Activated T-cell treated with anti-CD3 and anti-CD28 coated beads, Interleukin-2, amount 50 U/mL, for 4 hours (primary cell): ENCODE measurements around the gene RPS6KL1. TPM values are rescaled to one million over a fixed set of nuclear protein-coding genes. Genes with fewer than 3 reads are reported as not detected.

Source experiments
- ATAC-seq, 2 donors: fragments of 200-7000 bp; cut with Tn5 transposase; one replicate each; pipeline ENCODE4 v1.10.0; 2021
- DNase-seq: peaks from one replicate; pipeline ENCODE4 v3.0.0-alpha.2; 2020
- H3K27me3 Mint-ChIP-seq: one replicate; pipeline ENCODE4 v1.8.0; 2021; ENCODE audit warnings: low read depth, mixed read lengths
- H3K36me3 Mint-ChIP-seq: one replicate; pipeline ENCODE4 v1.8.0; 2022; ENCODE audit warnings: mixed read lengths; ENCODE audit not compliant: insufficient read depth
- H3K4me1 Mint-ChIP-seq: one replicate; pipeline ENCODE4 v1.8.0; 2021; ENCODE audit warnings: low read depth, mixed read lengths
- H3K4me3 Mint-ChIP-seq: one replicate; pipeline ENCODE4 v1.8.0; 2021; ENCODE audit warnings: mild to moderate bottlenecking, moderate library complexity, mixed read lengths
- H3K9me3 Mint-ChIP-seq: one replicate; pipeline ENCODE4 v1.8.0; 2021; ENCODE audit warnings: mixed read lengths
- total RNA-seq, 3 donors: library from RNA; stranded (reverse); gene quantifications; one replicate each; pipeline ENCODE4 v1.2.1, GENCODE V29; 2021

Gene RPS6KL1
- 10 to 100 TPM; 13.2 to 20.7 (median 17.3) TPM for total RNA-seq

DNA sequence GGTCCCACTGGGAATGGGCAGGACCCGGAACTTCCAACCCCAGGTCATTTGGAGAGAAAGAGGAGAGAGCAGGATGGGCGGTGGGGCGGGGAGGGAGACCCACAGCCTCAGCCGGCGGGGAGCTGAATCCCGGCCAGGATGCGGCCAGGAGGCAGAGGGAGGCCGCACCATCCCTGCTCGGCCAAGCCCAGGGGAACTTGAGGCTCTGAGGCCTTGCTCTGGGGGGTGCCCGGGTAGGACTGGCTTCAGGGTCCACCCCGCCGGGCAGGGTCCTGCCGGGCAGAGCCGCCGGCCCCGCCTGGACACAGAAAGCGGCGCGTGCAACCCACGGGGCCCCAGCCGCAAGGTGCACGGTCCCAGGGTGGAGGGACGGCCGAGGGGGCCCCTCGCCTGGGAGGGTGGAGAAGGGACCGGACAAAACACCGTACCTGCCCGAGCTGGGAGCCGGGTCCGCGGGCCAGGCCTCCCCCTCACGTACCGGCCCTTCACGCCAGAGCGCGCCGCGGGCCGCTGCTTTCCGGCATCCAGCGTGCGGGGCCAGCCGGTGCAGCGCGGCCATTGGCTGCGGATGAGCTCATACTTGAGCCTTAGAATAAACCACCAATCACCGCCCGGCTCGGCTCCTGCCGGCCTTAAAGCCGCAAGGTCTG is at the start of gene RPS6KL1:
TSS of gene RPS6KL1 (minus strand) at position 509 of the 650 bp plus-strand sequence. CDS start 1,719 bp downstream, outside the sequence.
- DNase-seq: peak; percentile 43
- peaks cover 6% of the 10 kb centered on the region for H3K4me1 Mint-ChIP-seq
- peak; percentile 99 to 100 for ATAC-seq
- no peaks in the 10 kb centered on the region for H3K36me3 Mint-ChIP-seq
- no peaks in the 10 kb centered on the region for H3K9me3 Mint-ChIP-seq
- peak within 1 kb of the TSS; percentile 78 for H3K4me3 Mint-ChIP-seq
- H3K27me3 Mint-ChIP-seq: peaks cover 6% of the 10 kb centered on the region

GRCh38 chr14:74968811-74969210 is 45.8 kb upstream of the RPS6KL1 start:
- no peaks in the 10 kb centered on the region for H3K27me3 Mint-ChIP-seq
- H3K4me3 Mint-ChIP-seq: no peak overlapping the region
- H3K4me1 Mint-ChIP-seq: no peaks in the 10 kb centered on the region
- no peak for ATAC-seq
- H3K36me3 Mint-ChIP-seq: no peaks in the 10 kb centered on the region
- H3K9me3 Mint-ChIP-seq: no peaks in the 10 kb centered on the region
- no peak for DNase-seq

GRCh38 chr14:74965486-74966153 is 42.6 kb upstream of the RPS6KL1 start:
- peaks cover 4% of the 10 kb centered on the region for H3K27me3 Mint-ChIP-seq
- no peak overlapping the region for H3K4me3 Mint-ChIP-seq
- H3K4me1 Mint-ChIP-seq: no peaks in the 10 kb centered on the region
- no peaks in the 10 kb centered on the region for H3K9me3 Mint-ChIP-seq
- DNase-seq (no peak), ATAC-seq (no peak)
- H3K36me3 Mint-ChIP-seq: no peaks in the 10 kb centered on the region

- no peak for DNase-seq
- peaks cover 4% of the 10 kb centered on the region for H3K27me3 Mint-ChIP-seq
- H3K9me3 Mint-ChIP-seq: no peaks in the 10 kb centered on the region
- no peak for ATAC-seq
- H3K4me1 Mint-ChIP-seq: no peaks in the 10 kb centered on the region
- H3K36me3 Mint-ChIP-seq: no peaks in the 10 kb centered on the region
- H3K4me3 Mint-ChIP-seq: no peak overlapping the region
Measured at GRCh38 chr14:74964787-74965485, 41.9 kb upstream of the RPS6KL1 start.

DNA sequence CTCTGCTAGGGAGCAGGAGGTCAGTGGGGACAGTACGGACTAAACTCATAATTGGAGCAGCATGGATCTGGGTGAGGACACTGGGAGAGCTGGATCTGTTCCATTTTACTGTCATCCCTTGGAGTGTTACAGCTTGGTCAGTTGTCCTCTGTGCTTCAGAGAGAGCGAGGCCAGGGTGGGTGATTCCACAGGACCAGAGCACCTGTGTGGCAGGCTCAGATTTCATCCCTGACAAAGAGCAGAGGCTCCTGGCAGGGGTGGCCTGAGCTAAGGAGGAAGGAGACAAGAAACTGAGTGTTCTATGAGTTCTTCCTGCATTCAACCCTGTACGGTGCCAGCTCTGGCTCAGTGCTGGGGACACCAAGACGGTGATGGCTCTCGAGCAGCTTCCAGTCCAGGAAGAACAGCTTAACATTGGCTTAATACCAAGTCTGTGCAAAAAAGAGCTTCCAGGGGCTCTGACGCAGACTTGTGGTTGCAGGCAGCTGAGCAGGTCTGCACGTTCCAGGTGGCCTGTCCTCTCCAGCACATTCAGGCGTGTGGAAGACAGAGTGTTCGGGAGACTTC is 40.7 kb upstream of the RPS6KL1 start:
- ATAC-seq: no peak
- no peaks in the 10 kb centered on the region for H3K4me1 Mint-ChIP-seq
- no peaks in the 10 kb centered on the region for H3K9me3 Mint-ChIP-seq
- no peaks in the 10 kb centered on the region for H3K36me3 Mint-ChIP-seq
- H3K4me3 Mint-ChIP-seq: no peak overlapping the region
- DNase-seq: no peak
- H3K27me3 Mint-ChIP-seq: peaks cover 4% of the 10 kb centered on the region

- no peak for ATAC-seq
- Mint-ChIP-seq H3K4me1 (no peaks in the 10 kb centered on the region), H3K9me3 (no peaks in the 10 kb centered on the region), H3K27me3 (peaks cover 4% of the 10 kb centered on the region), H3K4me3 (no peak overlapping the region), H3K36me3 (no peaks in the 10 kb centered on the region)
- DNase-seq: no peak
Measured at GRCh38 chr14:74963178-74963704, 40.2 kb upstream of the RPS6KL1 start.

DNA sequence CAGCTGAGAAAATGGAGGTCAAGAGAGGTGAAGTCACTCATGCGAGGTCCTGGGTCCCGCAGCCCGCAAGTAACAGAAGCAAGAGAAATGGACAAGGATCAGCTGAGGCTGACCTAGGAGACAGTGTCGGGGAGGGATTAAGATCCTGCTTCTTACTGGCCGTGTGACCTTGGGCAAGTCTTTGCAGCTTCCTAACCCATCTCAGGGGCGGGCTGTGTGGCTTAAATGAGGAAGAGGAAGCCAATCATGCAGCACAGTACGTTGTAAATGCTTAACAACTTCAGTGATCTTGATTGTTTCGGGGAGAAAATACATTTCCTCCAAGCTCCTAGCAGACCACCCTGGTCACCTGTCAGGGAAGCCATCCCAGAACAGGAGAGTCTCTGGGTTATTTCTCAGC is 39.4 kb upstream of the RPS6KL1 start:
- ATAC-seq: no peak
- H3K4me1 Mint-ChIP-seq: no peaks in the 10 kb centered on the region
- DNase-seq: no peak
- H3K36me3 Mint-ChIP-seq: no peaks in the 10 kb centered on the region
- H3K4me3 Mint-ChIP-seq: no peak overlapping the region
- peaks cover 4% of the 10 kb centered on the region for H3K27me3 Mint-ChIP-seq
- H3K9me3 Mint-ChIP-seq: no peaks in the 10 kb centered on the region

GRCh38 chr14:74962046-74962445 is 39.0 kb upstream of the RPS6KL1 start:
- peaks cover 4% of the 10 kb centered on the region for H3K27me3 Mint-ChIP-seq
- H3K4me1 Mint-ChIP-seq: no peaks in the 10 kb centered on the region
- DNase-seq: no peak
- ATAC-seq: no peak
- no peaks in the 10 kb centered on the region for H3K9me3 Mint-ChIP-seq
- no peaks in the 10 kb centered on the region for H3K36me3 Mint-ChIP-seq
- no peak overlapping the region for H3K4me3 Mint-ChIP-seq

GRCh38 chr14:74961238-74961911 is 38.3 kb upstream of the RPS6KL1 start:
- Mint-ChIP-seq H3K27me3 (peaks cover 5% of the 10 kb centered on the region), H3K4me3 (no peak overlapping the region), H3K9me3 (no peaks in the 10 kb centered on the region), H3K36me3 (no peaks in the 10 kb centered on the region), H3K4me1 (no peaks in the 10 kb centered on the region)
- DNase-seq (no peak), ATAC-seq (no peak)

DNA sequence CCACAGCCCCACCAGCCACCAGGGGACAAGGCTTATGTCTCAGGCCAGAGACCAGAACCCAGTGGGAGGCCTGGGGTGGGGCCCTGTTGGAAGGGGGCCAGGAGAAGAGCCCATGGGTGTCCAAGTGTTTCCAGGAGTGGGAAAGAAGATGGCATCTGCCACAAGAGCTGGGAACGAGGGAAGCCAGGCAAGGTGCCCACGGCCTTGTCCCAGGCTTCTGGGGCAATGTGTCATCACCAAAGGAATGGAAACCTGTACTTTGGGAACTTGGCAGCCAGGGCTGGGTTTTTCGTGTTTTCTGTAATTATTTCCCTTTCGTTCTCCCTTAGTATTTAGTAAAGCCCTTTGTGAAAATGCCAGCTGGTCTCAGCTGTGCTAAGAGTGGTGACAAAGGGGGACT is 37.7 kb upstream of the RPS6KL1 start:
- Mint-ChIP-seq H3K4me1 (no peaks in the 10 kb centered on the region), H3K4me3 (no peak overlapping the region), H3K9me3 (no peaks in the 10 kb centered on the region), H3K36me3 (no peaks in the 10 kb centered on the region), H3K27me3 (peaks cover 5% of the 10 kb centered on the region)
- DNase-seq: no peak
- no peak for ATAC-seq

- Mint-ChIP-seq H3K9me3 (no peaks in the 10 kb centered on the region), H3K4me1 (no peaks in the 10 kb centered on the region), H3K4me3 (no peak overlapping the region), H3K27me3 (peaks cover 5% of the 10 kb centered on the region), H3K36me3 (no peaks in the 10 kb centered on the region)
- no peak for ATAC-seq
- DNase-seq: no peak
Measured at GRCh38 chr14:74959596-74960180, 36.6 kb upstream of the RPS6KL1 start.

GRCh38 chr14:74956280-74957072 is 33.4 kb upstream of the RPS6KL1 start:
- no peaks in the 10 kb centered on the region for H3K9me3 Mint-ChIP-seq
- no peaks in the 10 kb centered on the region for H3K36me3 Mint-ChIP-seq
- ATAC-seq (no peak), DNase-seq (no peak)
- no peaks in the 10 kb centered on the region for H3K4me1 Mint-ChIP-seq
- H3K27me3 Mint-ChIP-seq: peaks cover 8% of the 10 kb centered on the region
- H3K4me3 Mint-ChIP-seq: no peak overlapping the region

DNA sequence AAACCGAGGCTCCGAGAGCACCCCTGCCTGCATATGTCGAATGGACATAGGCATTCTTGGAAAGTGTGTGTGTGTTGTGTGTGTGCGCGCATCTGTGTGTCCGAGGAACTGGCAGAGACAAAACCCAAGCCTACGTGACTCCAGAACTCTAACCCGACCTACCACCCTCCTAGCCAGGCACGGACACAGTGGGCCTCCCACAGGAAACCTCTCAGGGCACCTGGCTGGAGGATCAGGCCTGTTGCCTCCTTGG is 32.9 kb upstream of the RPS6KL1 start:
- H3K36me3 Mint-ChIP-seq: no peaks in the 10 kb centered on the region
- H3K9me3 Mint-ChIP-seq: no peaks in the 10 kb centered on the region
- peaks cover 8% of the 10 kb centered on the region for H3K27me3 Mint-ChIP-seq
- DNase-seq: no peak
- H3K4me3 Mint-ChIP-seq: peak overlapping the region; percentile 22
- no peak for ATAC-seq
- no peaks in the 10 kb centered on the region for H3K4me1 Mint-ChIP-seq
